ENCODE measurements around the gene GPR39. TPM values are rescaled to one million over a fixed set of nuclear protein-coding genes. Genes with fewer than 3 reads are reported as not detected.

Gene GPR39
- total RNA-seq, 4 donors from 2014 or later: 9.1 to 38.5 (median 25.9) TPM

- TF ChIP-seq POLR2A (IDR thresholded peaks at IDR 0.05) (no peak), CTCF (IDR thresholded peaks at IDR 0.05) (no peak)
- Histone ChIP-seq H3K4me3 (no peak overlapping the region), H3K9me3 (no peaks in the 10 kb centered on the region), H3K27ac (no peak overlapping the region), H3K27me3 (no peaks in the 10 kb centered on the region), H3K4me1 (no peaks in the 10 kb centered on the region), H3K36me3 (no peaks in the 10 kb centered on the region)
- no peak for DNase-seq
Measured at GRCh38 chr2:132618734-132619133, 202.1 kb downstream of the GPR39 start.

GRCh38 chr2:132620115-132620514 is 203.5 kb downstream of the GPR39 start:
- no peak for TF ChIP-seq POLR2A (IDR thresholded peaks at IDR 0.05)
- TF ChIP-seq CTCF (IDR thresholded peaks at IDR 0.05): no peak
- no peak overlapping the region for H3K27ac ChIP-seq
- DNase-seq: no peak

GRCh38 chr2:132621131-132621875 is 204.7 kb downstream of the GPR39 start:
- no peaks in the 10 kb centered on the region for H3K4me1 ChIP-seq
- no peak overlapping the region for H3K27ac ChIP-seq
- H3K4me3 ChIP-seq: no peak overlapping the region
- no peaks in the 10 kb centered on the region for H3K27me3 ChIP-seq
- DNase-seq: no peak
- TF ChIP-seq POLR2A (IDR thresholded peaks at IDR 0.05) (no peak), CTCF (IDR thresholded peaks at IDR 0.05) (no peak)
- no peaks in the 10 kb centered on the region for H3K36me3 ChIP-seq
- no peaks in the 10 kb centered on the region for H3K9me3 ChIP-seq

More at GRCh38 chr2:132620115-132620514, 203.5 kb downstream of the GPR39 start:
- Histone ChIP-seq H3K36me3 (no peaks in the 10 kb centered on the region), H3K27me3 (no peaks in the 10 kb centered on the region), H3K9me3 (no peaks in the 10 kb centered on the region), H3K4me3 (no peak overlapping the region), H3K4me1 (no peaks in the 10 kb centered on the region)

- H3K36me3 ChIP-seq: no peaks in the 10 kb centered on the region
- H3K9me3 ChIP-seq: no peaks in the 10 kb centered on the region
- H3K4me3 ChIP-seq: no peak overlapping the region
- H3K27me3 ChIP-seq: no peaks in the 10 kb centered on the region
- H3K27ac ChIP-seq: no peak overlapping the region
- TF ChIP-seq CTCF (IDR thresholded peaks at IDR 0.05): no peak
- no peak for TF ChIP-seq POLR2A (IDR thresholded peaks at IDR 0.05)
- DNase-seq: no peak
- H3K4me1 ChIP-seq: no peaks in the 10 kb centered on the region
Measured at GRCh38 chr2:132623096-132623839, 206.7 kb downstream of the GPR39 start.

GRCh38 chr2:132627536-132627935 is 210.9 kb downstream of the GPR39 start:
- TF ChIP-seq POLR2A (IDR thresholded peaks at IDR 0.05) (no peak), CTCF (IDR thresholded peaks at IDR 0.05) (no peak)
- Histone ChIP-seq H3K9me3 (no peaks in the 10 kb centered on the region), H3K27ac (no peak overlapping the region), H3K4me1 (peaks cover 0 to 13% (median 1%) of the 10 kb centered on the region in 4 donors), H3K4me3 (no peak overlapping the region), H3K27me3 (no peaks in the 10 kb centered on the region), H3K36me3 (no peaks in the 10 kb centered on the region)
- DNase-seq: no peak

All from Peyer's patch (tissue), 4 donors.